Ramos (cell line): ENCODE measurements around the gene FGD3.
"Not testable (repeated sequence)": the region's sequence is repeated elsewhere in the genome, so short reads cannot be mapped to it uniquely, and the experiment has no call there.

ENCODE experiments used
- in situ Hi-C: fragments of 300-500 bp; cut with MboI; formaldehyde crosslinking; loops from one replicate; pipeline ENCODE4 v1.14.3; 2022; ENCODE audit warnings: low sequenced_read_pairs; ENCODE audit not compliant: unreplicated experiment

The FGD3 gene

DNA sequence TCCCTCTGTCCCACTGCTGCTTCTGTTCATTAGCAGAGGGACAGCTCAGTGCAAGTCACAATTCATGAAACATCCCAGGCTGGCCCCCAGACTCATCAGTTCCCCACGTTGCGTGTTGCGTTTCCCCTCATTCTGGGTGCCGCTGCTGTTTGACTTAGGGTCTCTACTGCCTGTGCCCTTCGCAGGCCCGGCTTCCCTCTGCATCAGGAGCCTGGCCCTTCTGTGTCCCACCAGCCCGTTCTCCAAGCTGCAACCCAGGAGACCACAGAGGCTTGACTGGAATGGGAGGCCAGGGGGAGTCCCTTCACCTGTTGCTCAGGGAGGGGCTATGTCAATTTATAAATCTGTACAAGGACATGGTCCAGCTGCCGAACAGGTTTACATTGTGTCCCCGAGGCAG, 57.2 kb downstream of the FGD3 start:
- in situ Hi-C loops: no loop called here

DNA sequence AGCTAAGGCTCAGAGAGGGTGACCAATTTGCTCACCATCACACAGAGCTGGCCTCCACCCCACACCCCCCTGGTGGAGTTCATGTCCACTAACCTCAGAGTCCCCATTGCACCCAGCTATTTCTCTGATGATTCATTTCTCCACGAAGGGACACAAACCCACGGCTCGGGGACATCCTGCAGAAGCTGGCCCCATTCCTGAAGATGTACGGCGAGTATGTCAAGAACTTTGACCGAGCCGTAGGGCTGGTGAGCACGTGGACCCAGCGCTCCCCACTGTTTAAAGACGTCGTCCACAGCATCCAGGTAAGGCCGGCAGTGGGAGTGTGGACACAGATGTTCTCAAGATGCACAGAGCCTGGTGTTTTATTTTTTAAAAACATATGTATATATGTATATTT, 58.6 kb downstream of the FGD3 start:
- in situ Hi-C loops: no loop called here

DNA sequence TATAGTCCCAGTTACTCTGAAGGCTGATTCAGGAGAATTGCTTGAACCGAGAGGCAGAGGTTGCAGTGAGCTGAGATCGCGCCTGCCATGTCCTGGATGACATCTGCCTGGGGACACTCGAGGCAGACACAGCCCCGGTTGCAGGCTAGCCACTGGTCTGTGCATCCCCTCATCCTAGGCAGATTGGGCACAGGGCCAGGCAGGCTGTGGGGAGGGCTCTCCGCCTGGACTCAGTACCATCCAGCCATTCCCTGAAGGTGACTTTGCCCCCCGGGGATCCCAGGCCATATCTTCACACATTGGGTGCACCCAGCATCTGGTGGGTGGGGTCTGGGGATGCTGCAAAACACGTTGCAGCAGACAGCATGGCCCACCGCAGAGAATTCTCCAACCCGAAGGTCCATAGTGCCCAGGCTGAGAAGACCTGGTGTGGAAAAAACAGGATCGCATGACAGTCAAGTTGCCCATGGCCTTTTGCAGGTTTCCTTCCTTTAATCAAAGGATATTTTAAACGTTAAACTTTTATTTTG, 60.3 kb downstream of the FGD3 start:
- in situ Hi-C loops: no loop called here

DNA sequence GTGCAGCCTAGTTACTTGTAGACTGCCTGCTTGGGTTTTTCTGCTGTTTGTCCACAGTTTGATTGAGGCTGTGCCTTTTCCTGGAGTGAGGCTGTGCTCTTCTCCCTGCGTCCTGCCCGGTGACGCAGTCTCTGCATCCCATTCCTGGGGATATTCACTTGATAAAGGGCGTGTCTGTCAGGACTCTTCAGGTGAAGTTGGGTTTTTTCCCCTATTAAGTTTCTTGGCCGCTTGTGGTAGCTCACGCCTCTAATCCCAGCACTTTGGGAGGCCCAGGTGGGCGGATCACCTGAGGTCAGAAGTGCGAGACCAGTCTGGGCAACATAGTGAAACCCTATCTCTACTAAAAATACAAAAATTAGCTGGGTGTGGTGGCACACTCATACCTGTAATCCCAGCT, 61.1 kb downstream of the FGD3 start:
- in situ Hi-C loops: no loop called here

GRCh38 chr9:93009337-93010015, 62.2 kb downstream of the FGD3 start:
- in situ Hi-C loops: no loop called here

DNA sequence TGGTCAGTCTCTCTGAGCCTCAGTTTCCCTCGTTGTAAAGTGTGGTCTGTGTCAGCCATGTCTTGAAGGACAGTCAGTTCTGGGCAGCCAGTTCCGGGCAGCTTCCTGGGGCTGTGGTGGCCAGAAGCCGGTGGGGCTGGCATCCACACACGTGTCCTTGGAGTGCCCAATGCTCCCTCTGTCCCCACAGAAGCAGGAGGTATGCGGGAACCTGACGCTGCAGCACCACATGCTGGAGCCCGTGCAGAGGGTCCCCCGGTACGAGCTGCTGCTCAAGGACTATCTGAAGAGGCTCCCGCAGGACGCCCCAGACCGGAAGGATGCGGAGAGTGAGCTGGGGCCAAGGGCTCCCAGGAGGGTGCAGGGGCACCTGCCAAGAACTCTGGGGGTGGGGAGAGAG, 62.7 kb downstream of the FGD3 start:
- in situ Hi-C loops: no loop called here

DNA sequence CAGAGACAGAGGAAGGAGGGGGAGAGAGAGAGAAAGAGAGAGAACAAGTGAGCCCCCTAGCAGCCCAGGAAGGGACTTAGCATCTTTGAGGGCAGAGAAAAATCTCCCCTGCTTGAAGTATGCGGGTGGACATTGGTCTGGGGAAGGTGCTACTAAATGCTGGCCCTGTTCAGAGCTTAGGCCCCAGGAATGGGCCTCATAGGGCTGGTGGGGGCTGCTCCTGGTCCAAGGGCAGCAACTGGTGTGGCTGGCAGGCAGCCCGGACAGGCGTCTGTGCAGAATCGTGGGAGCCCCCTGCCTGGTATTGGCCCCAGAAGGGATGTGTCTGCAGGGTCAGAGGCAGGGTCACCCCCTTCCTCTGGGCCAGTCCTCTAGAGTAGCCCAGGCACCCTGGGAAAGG, 63.4 kb downstream of the FGD3 start:
- in situ Hi-C loops: no loop called here

- in situ Hi-C loops: no loop called here
Measured at GRCh38 chr9:93011114-93011513, 63.8 kb downstream of the FGD3 start.

GRCh38 chr9:93012963-93013855, 65.9 kb downstream of the FGD3 start:
- in situ Hi-C loops: no loop called here

DNA sequence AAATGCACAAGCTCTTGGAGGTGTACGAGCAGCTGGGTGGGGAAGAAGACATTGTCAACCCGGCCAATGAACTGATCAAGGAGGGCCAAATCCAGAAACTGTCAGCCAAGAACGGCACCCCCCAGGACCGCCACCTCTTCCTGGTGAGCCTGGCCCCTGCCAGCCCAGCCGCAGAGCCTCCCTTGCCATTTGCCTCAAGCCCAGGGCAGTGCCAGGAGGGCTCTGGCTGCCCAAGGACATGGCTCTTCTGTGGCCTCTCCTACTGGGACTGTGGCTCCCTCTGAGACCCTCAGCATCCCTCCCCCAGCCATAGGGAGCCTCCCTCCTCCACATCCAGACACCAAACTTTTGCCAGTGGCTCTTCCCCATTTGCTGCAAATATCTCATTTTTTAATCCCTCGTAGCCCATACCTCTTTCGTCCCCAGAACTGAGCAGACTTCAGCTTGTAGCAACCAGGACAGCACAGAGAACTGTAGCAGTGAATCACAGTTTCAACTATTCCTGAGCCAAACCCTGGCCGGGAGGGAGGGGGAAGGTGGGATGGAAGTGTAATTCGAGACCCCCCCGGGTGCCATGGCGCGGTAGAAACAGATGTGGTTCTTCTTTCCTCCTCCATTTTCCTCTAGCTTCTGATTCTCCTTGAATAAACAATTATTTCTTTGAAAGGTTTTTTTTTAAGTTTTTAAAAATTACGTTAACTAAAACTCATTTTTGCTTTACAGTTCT, 66.7 kb downstream of the FGD3 start:
- in situ Hi-C loops: no loop called here

DNA sequence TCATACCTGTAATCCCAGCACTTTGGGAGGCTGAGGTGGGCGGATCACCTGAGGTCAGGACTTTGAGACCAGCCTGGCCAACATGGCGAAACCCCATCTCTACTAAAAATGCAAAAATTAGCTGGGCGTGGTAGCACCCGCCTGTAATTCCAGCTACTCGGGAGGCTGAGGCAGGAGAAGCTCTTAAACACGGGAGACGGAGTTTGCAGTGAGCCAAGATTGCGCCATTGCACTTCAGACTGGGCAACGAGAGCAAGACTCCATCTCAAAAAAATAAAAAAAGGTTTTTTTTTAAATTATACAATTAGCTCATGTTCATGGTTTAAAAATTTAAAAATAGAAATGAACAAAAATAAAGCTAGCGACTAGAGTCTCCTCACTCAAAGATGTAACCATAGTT, 67.9 kb downstream of the FGD3 start:
- in situ Hi-C loops: not testable (repeated sequence)

DNA sequence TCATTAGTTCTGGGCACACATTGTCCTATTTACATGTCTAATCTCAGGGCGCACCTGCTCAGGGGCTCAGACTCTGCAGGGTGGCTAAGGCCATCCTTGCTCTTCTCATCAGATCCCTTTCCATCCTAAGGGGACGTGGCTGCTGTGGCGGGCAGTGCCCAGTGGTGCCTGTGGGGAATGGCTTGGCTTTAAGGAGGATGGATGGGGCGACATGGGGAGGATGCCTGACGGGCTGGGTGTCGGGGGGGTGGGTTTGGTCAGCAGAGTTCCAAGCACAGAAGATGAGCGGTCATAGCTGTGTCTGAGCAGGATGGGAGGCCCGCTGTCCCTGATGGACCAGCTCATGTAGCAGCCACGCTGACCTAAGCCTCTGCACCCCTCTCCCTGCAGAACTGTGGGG, 70.3 kb downstream of the FGD3 start:
- in situ Hi-C loops: no loop called here

DNA sequence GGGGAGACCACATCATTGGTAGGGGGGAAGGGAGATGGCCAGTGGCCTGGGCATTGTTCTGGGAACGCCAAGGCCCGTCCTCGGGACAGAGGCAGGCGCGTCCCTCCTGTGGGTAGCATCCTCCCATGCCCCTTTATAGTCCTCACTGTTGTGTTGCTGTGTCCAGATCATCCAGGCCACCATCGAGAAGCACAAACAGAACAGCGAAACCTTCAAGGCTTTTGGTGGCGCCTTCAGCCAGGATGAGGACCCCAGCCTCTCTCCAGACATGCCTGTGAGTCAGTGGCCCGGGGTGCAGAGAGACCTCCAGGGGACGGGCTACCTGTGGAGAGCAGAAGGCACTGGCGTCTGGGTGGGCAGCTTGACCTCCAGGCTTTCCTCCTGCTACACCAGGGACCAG, 72.8 kb downstream of the FGD3 start:
- in situ Hi-C loops: no loop called here

- in situ Hi-C loops: no loop called here
Measured at GRCh38 chr9:93020771-93021670, 73.7 kb downstream of the FGD3 start.

GRCh38 chr9:93022066-93022465, 74.7 kb downstream of the FGD3 start:
- in situ Hi-C loops: no loop called here

GRCh38 chr9:93022721-93023520, 75.6 kb downstream of the FGD3 start:
- in situ Hi-C loops: no loop called here

- in situ Hi-C loops: no loop called here
Measured at GRCh38 chr9:93023521-93023815, 76.1 kb downstream of the FGD3 start.

GRCh38 chr9:93024646-93024910, 77.3 kb downstream of the FGD3 start:
- in situ Hi-C loops: no loop called here

DNA sequence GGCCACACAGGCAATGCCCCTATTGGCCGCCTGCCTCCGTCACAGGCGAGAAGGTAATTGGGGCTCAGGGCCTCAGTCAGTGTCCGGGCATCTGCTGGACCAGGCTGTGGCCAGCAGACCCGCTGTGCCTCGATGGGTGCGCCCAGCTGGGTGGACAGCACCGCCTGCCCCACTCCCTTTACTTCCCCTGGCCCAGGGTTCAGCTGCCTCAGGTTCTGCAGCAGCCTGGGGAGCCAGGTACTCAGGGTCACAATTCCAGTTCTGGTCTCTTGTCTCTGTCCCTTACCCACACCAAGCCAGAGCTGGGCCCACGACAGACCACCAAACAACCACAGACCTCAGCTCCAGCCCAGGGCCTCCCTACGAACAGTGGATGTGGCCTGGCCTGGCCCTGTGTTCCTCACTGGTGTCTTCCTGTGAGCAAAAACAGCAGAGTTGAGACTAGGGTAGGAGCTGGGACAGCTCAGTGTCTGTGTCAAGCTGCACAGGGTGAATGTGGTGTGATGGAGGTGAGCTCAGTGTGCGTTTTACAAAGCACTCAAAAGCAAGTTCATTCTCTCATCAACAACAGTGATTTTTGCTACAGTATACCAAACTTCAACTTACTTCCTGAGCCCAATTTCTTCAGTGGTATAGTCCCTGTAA, 77.8 kb downstream of the FGD3 start:
- in situ Hi-C loops: no loop called here
